Measurements from ENCODE around the gene NPW. TPM values are rescaled to one million over a fixed set of nuclear protein-coding genes. Genes with fewer than 3 reads are reported as not detected.

Gene NPW
- total RNA-seq, 1 donor from 2014 or later = 0.10 TPM

GRCh38 chr16:2036200-2036966 lies 16.8 kb downstream of the NPW start:
- DNase-seq (ENCODE audit: low read depth) = no peak

- no peak for DNase-seq (ENCODE audit: low read depth)
These were observed 17.5 kb downstream of the NPW start for GRCh38 chr16:2037115-2037514.

DNA sequence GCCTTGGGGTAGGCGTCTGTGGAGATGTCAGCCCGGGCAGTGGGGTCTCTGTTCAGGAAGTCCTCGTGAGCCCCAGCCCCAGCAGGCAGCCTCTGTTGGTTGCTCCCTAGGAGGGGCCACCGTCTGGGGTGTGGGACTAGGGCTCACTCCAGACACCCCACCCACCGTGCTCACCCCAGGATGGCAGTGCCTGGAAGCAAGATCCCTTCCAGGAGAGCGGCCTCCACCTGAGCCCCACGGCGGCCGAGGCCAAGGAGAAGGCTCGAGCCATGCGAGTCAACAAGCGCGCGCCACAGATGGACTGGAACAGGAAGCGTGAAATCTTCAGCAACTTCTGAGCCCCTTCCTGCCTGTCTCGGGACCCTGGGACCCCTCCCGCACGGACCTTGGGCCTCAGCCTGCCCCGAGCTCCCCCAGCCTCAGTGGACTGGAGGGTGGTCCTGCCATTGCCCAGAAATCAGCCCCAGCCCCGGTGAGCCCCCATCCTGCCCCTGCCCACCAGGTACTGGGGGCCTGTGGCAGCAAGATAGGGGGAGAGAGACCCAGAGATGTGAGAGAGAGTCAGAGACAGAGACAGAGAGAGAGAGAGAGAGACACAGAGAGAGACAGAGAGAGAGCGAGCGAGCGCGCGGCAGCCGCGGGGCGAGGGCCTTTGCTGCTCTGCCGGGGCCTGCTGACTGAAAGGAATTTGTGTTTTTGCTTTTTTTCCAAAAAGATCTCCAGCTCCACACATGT lies 18.2 kb downstream of the NPW start:
- DNase-seq (ENCODE audit: low read depth) = no peak

DNA sequence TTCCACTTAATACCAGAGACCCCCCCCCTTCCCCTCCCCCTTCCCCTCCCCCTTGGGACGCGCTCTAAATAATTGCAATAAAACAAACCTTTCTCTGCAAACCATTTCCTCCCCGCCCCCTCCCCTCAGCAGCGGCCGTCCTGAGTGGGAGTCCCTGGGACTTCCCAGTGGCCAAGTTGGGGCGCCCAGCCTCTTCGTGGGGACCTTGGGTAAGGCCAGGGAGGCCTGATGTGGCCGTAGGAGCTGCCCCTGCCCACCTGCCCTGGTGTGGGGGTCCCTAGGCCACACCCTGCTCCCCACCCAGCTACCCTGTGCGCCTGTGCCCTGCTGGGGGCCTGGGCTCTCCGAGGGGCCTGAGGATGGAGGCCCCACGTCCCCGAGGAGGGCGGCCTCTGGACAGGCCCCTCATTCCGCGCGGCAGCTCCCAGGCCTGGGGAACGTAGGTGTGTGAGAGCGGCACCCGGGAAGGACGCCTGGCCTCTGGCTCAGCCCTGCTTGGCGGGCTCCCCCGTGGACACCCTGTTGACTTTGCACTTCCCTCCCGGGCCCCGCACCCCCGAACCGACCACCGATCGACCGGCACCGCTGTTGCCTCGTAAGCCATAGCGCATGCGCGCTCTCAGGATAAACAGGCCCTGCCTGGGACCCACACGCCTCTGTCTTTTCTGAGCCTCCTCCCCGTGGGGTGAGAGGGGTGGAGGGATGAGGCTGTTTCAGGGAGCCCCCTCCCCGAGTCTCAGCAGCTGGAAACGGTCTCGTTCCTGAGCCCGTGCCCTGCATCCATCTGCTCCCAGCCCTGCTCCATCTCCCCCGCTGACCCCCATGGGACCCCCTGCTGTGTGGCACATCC lies 19.0 kb downstream of the NPW start:
- DNase-seq (ENCODE audit: low read depth) = no peak

GRCh38 chr16:2039274-2040031 lies 19.9 kb downstream of the NPW start:
- DNase-seq (ENCODE audit: low read depth) = no peak

GRCh38 chr16:2040041-2040786 lies 20.6 kb downstream of the NPW start:
- no peak for DNase-seq (ENCODE audit: low read depth)

DNA sequence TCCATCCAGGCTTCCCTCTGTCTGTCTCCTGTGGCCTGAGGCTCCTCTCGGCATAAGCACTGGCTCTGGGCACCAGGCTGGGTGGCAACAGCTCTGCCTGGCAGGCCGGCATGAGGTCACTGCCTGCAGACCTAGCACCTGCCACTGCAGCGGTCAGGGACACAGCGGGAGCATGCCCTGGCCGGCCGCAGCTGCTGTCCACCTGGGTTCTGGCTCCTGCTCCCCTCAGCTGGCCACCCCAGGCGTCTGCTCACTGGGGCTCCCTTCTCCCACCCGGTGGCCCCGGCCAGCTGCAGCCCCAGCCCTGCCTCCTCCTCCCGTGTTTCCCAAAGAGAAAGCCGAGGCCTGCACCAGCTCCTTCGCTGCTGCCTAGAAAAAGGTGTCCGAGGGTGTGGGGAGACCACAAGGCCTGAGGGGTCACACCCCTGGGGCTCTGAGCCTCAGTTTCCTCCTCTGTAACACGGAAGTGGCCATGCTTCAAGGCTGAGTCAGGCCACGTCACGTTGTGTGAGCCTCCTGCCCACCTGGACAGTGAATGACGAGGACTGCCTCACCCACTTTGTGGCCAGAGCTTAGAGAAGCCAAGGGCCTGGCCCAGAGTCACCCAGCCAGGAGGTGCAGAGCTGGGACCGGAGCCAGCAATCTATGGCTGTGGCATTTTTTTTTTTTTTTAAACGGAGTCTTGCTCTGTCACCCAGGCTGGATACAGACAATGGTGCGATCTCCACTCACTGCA lies 21.4 kb downstream of the NPW start:
- DNase-seq (ENCODE audit: low read depth) = peak; percentile 40

DNA sequence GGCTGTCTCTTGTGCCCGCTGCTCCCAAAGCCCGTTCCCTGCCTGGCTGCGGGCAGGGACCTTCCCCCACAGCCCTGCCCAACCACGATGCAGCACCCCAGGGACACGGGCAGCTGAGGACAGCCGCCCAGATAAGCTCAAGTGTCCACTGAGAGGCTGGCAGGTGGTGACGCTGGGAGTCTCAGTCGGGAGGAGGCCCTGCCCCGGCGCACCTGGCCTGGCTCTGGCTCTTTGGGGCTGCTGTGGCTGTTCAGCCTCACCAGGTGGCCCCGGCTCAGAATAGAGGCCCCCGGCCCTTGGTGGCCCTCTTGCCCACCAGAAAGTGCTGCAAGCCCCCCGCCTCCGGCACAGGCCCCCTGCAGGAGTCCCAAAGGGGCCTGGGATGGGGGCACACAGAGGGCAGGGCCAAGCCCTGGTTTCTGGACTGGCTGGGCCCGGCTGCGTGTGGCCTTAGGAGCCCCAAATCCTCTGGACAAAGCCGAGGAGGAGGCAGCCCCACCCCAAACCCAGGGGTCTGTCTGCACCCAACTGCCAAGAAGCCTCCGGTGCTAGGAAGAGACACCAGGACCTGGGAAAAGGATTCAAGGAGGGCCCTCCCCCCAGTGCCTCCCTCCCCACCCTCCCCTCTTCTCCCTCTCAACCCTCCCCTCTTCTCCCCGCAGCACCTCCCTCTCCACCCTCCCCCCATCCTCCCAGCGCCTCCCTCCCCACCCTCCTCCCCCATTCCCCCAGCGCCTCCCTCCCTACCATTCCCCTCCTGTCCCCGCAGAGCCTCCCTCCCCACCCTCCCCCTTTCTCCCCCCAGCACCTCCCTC lies 22.8 kb downstream of the NPW start:
- DNase-seq (ENCODE audit: low read depth) = no peak

DNA sequence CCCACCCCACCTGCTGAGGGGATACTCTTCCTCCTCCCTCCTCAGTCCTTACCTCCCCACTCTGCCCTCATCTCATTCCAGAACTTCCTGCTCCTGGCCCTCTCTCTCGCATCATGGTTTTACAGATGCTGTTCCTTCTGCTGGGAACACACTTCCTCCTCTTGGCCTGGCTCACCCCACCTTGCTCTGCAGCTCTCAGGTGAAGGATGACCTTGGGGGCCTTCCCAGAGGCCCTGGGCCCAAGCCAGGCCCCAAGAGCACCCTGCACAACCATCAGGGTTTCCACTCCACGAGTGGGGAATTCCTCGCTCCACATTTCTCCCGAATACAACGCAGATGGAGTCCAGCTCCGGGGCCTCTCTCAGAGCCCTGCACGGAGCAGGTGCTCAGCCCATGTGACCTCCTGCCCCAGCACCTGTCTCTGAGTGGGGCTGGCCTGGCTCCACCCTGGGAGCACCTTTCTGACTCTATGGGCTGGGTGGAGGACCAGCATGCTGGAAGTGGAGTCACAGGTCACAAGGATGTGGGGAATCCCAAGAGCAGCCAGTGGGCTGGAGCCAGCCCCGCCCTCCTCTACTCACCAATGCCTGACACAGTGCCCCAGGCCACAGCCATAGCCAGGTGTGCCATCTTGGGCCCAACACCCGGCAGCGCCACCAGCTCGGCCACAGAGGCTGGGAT lies 23.5 kb downstream of the NPW start:
- peak; percentile 16 for DNase-seq (ENCODE audit: low read depth)

GRCh38 chr16:2043667-2044451 lies 24.3 kb downstream of the NPW start:
- DNase-seq (ENCODE audit: low read depth) = no peak

GRCh38 chr16:2044541-2044940 lies 25.0 kb downstream of the NPW start:
- no peak for DNase-seq (ENCODE audit: low read depth)

GRCh38 chr16:2045965-2046892 lies 26.6 kb downstream of the NPW start:
- DNase-seq (ENCODE audit: low read depth) = no peak

DNA sequence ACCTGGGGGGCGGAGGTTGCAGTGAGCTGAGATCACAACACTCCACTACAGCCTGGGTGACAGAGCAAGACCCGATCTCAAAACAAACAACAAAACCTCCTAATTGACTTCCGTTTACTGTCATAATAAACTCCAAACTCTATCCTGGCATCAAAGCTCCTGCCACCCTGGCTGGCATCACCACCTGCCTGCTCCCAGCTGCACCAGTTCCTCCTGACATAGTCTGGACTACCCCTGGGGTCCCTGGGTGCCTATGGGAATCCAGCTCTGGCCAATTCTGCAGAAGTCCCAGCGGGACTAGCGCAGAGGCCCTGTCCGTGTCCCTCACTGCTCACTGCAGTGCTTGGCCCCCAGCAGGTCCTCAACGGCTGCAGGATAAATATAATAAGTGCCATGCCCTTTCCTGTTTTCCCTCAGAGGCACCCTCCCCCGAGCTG lies 27.3 kb downstream of the NPW start:
- no peak for DNase-seq (ENCODE audit: low read depth)

DNA sequence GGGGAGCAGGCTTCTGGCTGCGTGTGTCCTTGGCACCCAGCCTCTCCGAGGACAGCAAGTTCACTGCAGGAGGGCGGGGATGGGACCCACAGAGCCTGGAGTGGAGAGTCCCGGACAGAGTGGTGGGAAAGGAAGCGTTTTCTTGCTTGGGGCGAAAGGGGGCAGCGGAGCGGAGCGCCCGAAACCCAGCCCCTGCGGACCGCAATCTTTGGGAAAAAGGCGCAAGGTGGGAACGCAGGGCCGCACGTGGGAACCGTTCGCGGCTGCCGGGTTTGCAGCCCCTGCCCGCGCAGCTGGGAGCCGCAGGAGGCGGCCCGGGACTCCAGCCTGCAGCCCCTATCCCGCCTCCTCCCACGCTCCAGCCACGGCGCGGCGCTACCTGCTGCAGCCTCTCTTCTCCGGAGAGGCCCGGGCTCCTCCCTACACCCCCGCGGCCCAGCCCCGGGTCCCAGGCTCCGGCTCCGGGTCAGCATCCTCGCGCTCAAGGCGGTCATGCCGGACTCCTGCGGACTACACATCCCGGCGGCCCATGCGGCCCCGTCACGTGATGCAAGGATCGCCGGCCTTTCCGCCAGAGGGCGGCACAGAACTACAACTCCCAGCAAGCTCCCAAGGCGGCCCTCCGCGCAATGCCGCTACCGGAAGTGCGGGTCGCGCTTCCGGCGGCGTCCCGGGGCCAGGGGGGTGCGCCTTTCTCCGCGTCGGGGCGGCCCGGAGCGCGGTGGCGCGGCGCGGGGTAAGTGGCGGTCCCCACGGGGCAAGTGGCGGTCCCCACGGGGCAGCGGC lies 27.9 kb downstream of the NPW start, which contains the start of the genes NTHL1 and TSC2:
TSS of gene NTHL1 (minus strand) at position 505 of the 786 bp plus-strand sequence. CDS start at position 494, 11 bp downstream.
TSS of gene TSC2 (plus strand) at position 656 of the 786 bp plus-strand sequence. CDS start 631 bp downstream, outside the sequence.
- peak; percentile 91 for DNase-seq (ENCODE audit: low read depth)

- DNase-seq (ENCODE audit: low read depth) = no peak
These were observed 28.5 kb downstream of the NPW start for GRCh38 chr16:2048116-2048543.

DNA sequence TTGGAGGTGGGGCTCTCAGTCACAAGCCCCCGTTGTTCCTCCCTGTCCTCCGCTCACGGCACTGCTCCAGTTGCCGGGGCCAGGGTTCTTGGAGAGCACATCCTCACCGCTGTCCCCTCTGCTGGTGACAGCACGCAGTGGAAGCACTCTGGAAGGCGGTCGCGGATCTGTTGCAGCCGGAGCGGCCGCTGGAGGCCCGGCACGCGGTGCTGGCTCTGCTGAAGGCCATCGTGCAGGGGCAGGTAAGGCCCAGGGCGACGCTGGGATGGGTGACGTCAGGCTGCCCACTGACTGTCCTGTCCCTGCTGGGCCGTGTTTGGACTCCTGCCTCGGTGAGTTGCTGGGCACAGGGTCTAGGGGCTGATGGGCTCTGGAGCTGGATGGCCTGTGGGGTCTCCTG lies 33.6 kb downstream of the NPW start:
- no peak for DNase-seq (ENCODE audit: low read depth)

Data from renal cortical epithelial cell (primary cell).